ENCODE measurements around the gene BSG.
"Not testable (repeated sequence)": the region's sequence is repeated elsewhere in the genome, so short reads cannot be mapped to it uniquely, and the experiment has no call there.

The BSG gene

DNA sequence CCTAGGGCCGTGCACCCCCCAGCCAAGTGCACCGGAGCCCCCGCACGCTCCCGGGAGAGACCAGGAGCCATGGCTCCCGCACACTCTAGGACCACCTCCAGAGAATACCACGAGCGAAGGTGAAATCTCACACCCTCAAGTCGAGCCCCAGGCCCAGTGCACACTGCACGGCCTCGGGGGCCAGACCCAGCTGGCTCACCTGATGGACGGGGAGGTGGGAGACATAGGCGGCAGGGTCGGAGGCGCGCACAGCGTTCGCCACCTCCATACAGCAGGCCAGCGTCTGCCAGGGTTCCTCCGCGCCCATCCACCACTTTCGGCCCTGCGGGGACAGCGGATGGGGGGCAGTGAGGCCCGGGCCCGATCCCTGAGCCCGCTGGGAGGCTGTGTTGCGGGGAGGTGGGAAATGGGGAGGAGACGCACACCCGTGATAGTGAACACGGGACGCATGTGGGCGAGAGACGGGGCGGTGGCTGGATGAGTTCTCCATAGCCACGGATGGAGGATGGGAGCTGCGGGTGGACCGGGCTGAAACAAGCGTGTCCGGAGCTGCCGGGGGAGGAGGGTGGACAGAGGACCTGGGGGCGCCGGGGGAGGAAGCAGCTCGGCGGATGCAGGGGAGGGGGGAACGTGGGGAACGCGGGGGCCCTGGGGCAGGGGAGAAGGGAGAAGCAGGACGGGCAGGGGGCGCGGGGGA is 47.9 kb downstream of the BSG start:
- no peak for DNase-seq (ENCODE audit: low read depth, low spot score)

DNA sequence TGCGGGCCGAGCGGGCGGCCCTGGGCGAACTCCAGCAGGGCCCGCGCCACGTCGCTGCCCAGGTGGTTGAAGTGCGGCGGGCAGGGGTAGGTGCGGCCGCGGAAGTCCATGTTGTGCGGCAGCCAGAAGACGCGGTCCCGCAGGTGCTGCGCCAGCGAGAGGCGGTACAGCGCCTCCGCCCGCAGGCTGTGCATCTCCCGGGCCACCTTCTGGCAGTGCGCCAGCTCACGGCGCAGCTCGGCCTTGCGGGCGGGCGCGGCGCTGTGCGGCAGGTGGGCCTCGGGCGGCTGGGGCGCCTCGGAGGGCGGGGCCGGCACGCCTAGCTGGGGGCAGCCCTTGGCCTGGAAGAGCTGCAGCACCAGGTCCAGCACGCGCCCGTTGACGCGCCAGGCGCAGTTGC is 48.8 kb downstream of the BSG start:
- not testable (repeated sequence) for DNase-seq (ENCODE audit: low read depth, low spot score)

DNA sequence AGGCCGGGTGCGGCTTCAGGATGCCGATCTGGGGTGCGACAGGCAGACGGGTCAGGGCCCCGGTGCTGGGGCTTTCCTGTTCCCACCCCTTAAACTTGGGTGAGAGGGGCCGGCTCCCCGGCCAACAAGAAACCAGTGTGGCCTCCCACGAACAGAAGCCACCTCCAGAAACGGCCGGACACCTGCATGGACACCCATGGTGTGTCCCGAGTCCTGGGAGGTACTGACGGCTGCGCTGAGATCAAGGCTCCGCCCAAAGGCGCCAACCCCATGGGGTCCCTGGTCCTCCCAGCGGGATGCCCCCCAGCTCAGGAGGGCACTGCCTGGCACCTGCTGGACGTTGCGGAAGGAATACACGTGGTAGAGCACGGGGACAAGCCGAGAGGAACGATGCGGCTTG is 49.4 kb downstream of the BSG start:
- DNase-seq (ENCODE audit: low read depth, low spot score): no peak

DNA sequence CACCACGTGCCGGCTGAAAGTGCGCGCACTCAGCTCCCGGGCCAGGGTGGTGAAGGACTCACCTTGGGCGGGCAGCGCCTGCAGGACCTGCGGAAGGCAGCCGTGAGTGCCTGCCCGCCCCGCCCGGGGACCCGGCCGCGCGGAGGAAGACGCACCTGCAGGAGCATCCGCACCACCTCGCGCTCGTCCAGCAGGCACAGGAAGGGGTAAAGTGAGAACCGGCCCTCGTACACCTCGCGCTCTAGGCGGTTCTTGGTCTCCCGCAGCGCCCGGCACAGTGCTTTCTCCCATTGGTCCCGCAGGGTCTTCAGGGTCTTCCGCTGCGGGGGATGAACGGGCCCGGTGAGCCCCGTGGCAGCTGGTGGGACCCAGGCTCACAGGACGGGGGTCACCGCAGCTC is 50.3 kb downstream of the BSG start:
- DNase-seq (ENCODE audit: low read depth, low spot score): no peak

DNA sequence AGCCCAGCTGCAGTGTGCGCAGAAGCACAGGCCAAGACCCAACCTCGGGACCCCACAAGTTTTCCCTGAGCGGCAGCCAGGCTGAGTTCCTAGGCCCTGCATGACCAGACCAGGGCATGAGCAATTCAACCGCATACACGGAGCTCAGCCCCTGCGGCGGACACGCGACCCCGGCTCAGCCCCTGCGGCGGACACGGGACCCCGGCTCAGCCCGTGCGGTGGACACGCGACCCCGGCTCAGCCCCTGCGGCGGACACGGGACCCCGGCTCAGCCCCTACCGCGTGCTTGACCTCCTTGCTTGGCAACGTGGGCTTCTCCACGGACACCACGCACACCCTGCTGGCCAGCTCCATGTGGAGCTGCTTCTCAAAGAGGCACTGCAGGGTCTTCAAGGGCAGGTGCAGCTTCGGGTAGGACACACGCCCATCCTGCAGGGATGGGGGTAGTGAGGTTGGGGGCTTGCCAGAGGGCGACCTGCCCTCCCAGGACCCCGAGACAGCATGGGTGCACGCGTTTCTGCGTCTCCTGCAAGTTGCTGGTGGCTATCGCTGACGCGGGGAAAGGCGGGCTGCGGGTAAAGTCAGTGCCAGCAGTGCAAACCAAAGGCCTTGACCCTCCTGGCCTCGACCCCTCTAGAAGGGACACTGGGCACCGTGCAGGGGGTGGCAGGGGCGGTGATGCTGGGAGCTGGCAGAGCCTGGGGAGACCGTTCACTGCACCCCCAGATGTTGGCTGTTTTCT is 51.0 kb downstream of the BSG start:
- DNase-seq (ENCODE audit: low read depth, low spot score): no peak

DNA sequence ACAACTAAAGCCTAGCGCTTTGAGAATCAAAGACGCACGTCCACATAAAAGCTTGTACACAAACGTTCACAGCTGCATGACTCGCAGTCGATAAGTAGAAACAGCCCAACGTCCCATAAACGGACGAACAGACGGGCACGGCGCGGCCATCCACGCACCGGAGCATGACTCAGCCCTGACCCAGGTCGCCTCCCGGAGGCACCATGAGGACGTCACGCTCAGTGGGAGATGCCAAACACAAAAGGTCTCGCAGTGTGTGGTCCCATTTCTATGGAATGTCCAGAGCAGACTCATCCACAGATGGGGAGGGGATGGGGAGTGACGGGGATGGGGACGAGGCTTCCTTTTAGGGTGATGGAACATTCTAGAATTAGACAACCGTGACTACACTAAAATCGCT is 51.6 kb downstream of the BSG start:
- peak; percentile 98 for DNase-seq (ENCODE audit: low read depth, low spot score)

DNA sequence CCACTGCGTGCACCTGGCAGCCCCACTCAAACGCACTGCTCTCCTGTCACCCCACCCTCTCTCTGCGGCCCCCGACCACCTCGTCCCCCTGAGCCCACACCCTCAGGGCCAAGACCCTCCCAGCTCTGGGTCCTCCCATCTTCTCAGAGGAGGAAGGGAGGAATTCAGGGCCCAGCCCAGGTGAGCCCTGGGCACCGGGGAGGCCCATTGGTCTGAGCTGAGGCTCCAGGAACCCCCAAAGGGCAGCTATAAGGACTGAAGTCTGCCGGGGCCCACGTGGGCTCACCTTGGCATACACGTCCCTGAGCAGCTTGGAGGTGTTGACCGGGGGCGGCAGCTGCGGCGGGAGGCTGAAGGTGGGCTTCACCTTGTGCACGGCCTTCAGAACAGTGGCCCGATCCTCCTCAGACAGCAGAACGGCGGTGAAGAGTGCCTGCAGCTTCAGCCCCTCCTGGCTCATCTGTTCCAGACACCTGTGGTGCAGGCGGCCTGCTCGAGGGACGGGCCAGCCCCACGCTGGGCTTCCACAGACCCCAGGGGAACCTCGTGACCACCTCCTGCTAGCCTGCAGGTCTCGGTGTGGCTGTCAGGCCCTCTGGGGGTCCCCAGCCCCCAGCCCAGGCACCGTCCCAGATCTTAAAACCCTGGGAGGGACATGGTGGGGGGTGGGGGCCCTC is 52.2 kb downstream of the BSG start:
- DNase-seq (ENCODE audit: low read depth, low spot score): no peak

DNA sequence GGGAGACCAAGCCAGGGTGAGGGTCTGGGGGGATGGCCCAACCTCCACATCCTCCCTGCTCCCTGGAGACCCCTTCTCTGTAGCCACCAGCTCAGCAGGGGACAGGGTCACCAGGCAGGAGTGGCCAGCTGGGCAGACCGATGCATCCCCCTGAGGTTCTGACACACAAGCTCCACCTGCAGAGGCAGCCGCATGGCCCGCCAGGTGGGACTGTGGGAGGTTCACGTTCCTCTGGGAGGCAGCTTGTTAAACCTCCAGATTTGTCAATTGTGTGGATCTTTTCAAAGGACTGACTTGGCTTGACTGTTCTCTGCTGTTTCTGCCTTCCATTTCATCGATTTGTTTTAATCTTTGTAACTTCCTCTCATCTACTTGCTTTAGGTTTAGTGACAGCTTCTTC is 52.9 kb downstream of the BSG start:
- DNase-seq (ENCODE audit: low read depth, low spot score): no peak

DNA sequence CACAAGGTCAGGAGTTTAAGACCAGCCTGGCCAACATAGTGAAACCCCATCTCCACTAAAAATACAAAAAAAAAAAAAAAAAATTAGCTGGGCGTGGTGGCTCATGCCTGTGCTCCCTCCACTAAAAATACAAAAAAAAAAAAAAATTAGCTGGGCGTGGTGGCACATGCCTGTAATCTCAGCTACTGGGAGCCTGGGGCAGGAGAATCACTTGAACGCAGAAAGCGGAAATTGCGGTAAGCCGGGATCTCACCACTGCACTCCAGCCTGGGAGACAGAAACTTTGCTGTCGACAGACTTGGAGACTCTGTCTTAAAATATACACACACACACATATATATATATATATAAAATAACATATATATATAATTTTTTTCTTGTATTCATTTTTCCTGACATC is 54.2 kb downstream of the BSG start:
- DNase-seq (ENCODE audit: low read depth, low spot score): not testable (repeated sequence)

DNA sequence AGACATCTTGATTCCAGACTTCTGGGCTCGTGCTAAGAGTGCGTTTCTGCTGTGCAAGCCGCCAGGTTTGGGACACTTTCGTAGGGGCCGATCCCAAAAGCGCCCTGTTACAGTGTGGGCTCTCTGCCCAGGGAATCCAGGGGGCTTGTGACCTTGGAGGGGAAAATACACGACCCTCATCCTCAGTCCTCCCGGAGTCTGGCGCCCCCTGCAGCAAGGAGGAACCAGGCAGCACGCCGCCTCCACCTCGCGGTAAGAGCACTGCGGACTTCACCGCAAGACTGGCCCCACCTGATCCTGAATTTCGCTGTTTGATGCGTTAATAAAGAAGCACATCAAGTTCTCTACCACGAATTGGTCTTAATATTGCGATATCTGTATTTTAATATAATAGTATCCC is 55.8 kb downstream of the BSG start:
- no peak for DNase-seq (ENCODE audit: low read depth, low spot score)

DNA sequence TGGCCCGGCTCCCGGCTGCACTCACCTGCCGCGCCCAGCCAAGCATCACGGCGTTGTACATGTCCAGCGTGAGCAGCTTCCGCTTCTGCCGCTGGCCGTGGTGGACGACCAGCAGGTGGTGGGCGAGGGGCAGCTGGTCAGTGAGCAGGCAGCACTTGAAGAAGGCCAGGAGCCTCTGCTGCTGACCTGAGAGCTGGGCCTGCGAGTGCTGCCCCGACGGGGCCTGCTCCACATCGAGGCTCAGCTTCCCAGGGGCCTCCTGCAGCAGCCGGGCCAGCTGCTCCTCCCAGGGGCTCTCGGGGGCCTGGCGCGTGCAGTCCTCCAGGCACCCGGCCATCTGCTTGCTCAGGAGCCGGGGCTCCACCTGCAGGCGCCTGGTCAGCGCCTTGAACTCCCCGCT is 57.1 kb downstream of the BSG start:
- DNase-seq (ENCODE audit: low read depth, low spot score): not testable (repeated sequence)

DNA sequence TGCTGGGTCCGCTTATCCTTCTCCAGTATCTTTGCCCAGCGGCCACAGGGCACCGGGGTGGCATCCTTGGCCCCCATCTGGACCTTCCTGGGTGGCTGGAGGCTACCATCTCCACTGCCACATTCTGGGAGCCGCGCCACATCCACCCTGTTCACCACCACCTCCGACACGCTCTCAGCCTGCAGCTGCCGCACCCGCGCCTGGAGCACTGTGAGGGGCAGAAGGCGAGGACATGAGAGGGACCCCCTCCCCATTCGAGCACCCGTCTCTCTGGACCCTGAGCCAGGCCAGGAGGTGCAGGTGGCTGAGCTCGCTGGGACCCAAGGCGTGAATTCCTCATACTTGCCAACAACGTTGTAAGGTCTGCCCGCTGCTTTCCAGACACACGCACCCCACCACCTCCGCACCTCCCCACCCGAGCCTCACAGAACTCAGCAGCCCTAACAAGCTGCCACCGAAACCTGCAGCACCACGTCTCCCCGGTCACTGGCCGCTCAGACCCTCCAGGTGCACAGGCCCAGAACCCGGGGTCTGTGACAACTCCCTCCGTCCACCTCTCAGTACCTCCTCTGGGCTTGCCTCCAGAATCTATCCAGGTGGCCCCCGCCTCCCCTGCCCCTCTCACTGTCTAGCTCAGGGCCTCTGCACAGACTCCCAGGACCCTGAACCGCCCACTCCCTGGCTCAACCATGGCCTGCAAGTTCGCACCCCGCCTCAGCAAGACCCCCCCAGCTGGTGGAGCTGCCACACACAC is 57.7 kb downstream of the BSG start:
- DNase-seq (ENCODE audit: low read depth, low spot score): no peak

DNA sequence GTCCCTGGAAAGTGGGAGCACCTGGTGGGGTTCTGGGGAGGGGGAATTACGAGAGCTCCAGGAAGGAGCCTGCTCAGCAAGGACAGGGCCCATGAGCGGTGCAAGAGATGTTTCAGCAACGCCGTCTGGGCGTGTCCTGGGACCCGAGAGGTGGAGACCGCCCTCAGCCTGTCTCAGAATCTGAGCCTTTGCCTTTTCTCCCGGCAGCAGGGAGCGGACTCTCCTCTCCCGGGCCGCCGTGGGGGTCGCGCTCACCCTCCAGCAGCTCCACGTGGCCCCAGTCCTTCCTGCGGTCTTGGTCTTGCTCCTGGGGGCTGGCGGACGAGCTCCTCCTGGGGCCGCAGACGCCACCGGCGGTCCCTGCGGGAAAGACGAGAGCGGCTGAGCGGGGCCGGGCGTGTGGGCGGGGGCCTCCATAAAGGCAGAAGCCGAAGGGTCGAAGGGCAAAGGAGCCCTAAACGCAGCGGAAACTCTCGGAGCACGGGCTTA is 60.2 kb downstream of the BSG start:
- DNase-seq (ENCODE audit: low read depth, low spot score): no peak

Measured in smooth muscle cell of the brain vasculature (primary cell).